DOHH2 (cell line): ENCODE data around the gene MEGF11.

Source experiments
- H3F3A ChIP-seq: fragments of 200-600 bp; sonication (generic), shearing (Covaris generic); 2 replicates; pipeline ENCODE4 v1.6.0; 2016; ENCODE audit warnings: antibody characterized with exemption, mild to moderate bottlenecking; ENCODE audit not compliant: control insufficient read depth, insufficient read depth
- H3K27ac ChIP-seq: fragments of 200-600 bp; sonication (generic); 2 replicates; pipeline ENCODE4 v1.5.1; 2014; ENCODE audit warnings: low read depth, mild to moderate bottlenecking, low read length, moderate library complexity
- H3K27me3 ChIP-seq: fragments of 200-600 bp; sonication (generic); 2 replicates; pipeline ENCODE4 v1.6.1; 2014; ENCODE audit warnings: mild to moderate bottlenecking, low read length, mixed read lengths; ENCODE audit not compliant: control insufficient read depth
- H3K36me3 ChIP-seq: fragments of 200-600 bp; sonication (generic); 2 replicates; pipeline ENCODE4 v1.6.1; 2014; ENCODE audit warnings: mild to moderate bottlenecking, low read length, moderate library complexity, mixed read lengths; ENCODE audit not compliant: control insufficient read depth
- H3K4me1 ChIP-seq: fragments of 200-600 bp; sonication (generic); 2 replicates; pipeline ENCODE4 v1.6.1; 2014; ENCODE audit warnings: mild to moderate bottlenecking, low read length, mixed read lengths; ENCODE audit not compliant: control insufficient read depth
- H3K4me2 ChIP-seq: fragments of 200-600 bp; sonication (generic); 2 replicates; pipeline ENCODE4 v1.6.0; 2014; ENCODE audit warnings: mild to moderate bottlenecking, low read length, moderate library complexity
- H3K4me3 ChIP-seq: fragments of 200-600 bp; sonication (generic); 2 replicates; pipeline ENCODE4 v1.5.1; 2014; ENCODE audit warnings: mild to moderate bottlenecking, low read length, mixed read lengths
- H3K79me2 ChIP-seq: fragments of 200-600 bp; sonication (generic); 2 replicates; pipeline ENCODE4 v1.6.1; 2014; ENCODE audit warnings: mild to moderate bottlenecking, low read length, mixed read lengths; ENCODE audit not compliant: control insufficient read depth
- H3K9me2 ChIP-seq: fragments of 200-600 bp; sonication (generic); replicated peaks from 2 replicates; pipeline ENCODE4 v1.6.1; 2014; ENCODE audit warnings: mild to moderate bottlenecking, low read length, mixed read lengths; ENCODE audit not compliant: control insufficient read depth
- H3K9me3 ChIP-seq: fragments of 200-600 bp; sonication (generic); 2 replicates; pipeline ENCODE4 v1.6.1; 2014; ENCODE audit warnings: antibody characterized with exemption, low read length, mixed read lengths; ENCODE audit not compliant: control insufficient read depth, insufficient read depth
- H4K20me1 ChIP-seq: fragments of 200-600 bp; sonication (generic); 2 replicates; pipeline ENCODE4 v1.6.0; 2014; ENCODE audit warnings: low read depth, mild to moderate bottlenecking, antibody characterized with exemption, low read length, moderate library complexity; ENCODE audit not compliant: control insufficient read depth, insufficient read depth
- EZH2phosphoT487 ChIP-seq: fragments of 200-600 bp; sonication (generic); IDR thresholded peaks from 2 replicates; pipeline ENCODE4 v1.6.1; 2017; ENCODE audit warnings: borderline replicate concordance, mild to moderate bottlenecking, antibody characterized with exemption, low read length, moderate library complexity, mixed read lengths
- TF ChIP-seq, protein P1 (sequence below): fragments of 200-600 bp; sonication (generic); IDR thresholded peaks from one replicate; pipeline ENCODE4 v1.5.1; 2014; ENCODE audit warnings: antibody characterized with exemption, mild to moderate bottlenecking, low read depth, low read length; ENCODE audit not compliant: poor library complexity, severe bottlenecking

The MEGF11 gene

GRCh38 chr15:65910341-65910740 is 343.2 kb downstream of the MEGF11 start:
- H3K4me3 ChIP-seq: no peak overlapping the region
- no peaks in the 10 kb centered on the region for H3K27me3 ChIP-seq
- no peak overlapping the region for H3K27ac ChIP-seq
- no peaks in the 10 kb centered on the region for H3K79me2 ChIP-seq
- peaks cover 66% of the 10 kb centered on the region for H3K36me3 ChIP-seq
- H3K4me2 ChIP-seq: no peak overlapping the region
- no peak for TF ChIP-seq EZH2phosphoT487
- TF ChIP-seq, protein P1, sequence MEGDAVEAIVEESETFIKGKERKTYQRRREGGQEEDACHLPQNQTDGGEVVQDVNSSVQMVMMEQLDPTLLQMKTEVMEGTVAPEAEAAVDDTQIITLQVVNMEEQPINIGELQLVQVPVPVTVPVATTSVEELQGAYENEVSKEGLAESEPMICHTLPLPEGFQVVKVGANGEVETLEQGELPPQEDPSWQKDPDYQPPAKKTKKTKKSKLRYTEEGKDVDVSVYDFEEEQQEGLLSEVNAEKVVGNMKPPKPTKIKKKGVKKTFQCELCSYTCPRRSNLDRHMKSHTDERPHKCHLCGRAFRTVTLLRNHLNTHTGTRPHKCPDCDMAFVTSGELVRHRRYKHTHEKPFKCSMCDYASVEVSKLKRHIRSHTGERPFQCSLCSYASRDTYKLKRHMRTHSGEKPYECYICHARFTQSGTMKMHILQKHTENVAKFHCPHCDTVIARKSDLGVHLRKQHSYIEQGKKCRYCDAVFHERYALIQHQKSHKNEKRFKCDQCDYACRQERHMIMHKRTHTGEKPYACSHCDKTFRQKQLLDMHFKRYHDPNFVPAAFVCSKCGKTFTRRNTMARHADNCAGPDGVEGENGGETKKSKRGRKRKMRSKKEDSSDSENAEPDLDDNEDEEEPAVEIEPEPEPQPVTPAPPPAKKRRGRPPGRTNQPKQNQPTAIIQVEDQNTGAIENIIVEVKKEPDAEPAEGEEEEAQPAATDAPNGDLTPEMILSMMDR: no peak
- H4K20me1 ChIP-seq: no peaks in the 10 kb centered on the region
- H3K9me3 ChIP-seq: no peaks in the 10 kb centered on the region
- H3K9me2 ChIP-seq: no peaks in the 10 kb centered on the region
- H3K4me1 ChIP-seq: no peaks in the 10 kb centered on the region; the same call in 1 of the 2 replicates
- no peaks in the 10 kb centered on the region for H3F3A ChIP-seq

DNA sequence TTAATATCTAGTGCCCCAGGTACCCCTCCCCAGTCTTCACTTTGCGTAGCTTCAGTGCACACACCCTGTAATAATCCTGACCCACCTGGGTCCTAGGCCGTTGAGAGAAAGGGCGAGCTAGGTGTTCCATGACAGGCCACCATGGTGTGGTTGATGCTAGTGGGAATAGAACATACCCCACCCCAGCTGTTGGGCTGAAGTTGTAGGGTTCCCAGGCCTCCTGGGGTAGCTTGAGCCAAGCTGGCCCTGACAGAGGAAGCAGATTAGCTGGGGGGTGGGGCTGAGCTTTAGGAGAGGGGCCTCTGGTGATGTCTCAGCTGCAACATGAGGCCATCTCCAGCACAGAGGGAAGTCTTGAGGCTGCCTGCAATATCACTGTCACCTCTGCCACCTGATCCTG is 343.7 kb downstream of the MEGF11 start:
- Histone ChIP-seq H3F3A (no peaks in the 10 kb centered on the region), H3K9me2 (no peaks in the 10 kb centered on the region), H3K79me2 (no peaks in the 10 kb centered on the region), H3K4me1 (no peaks in the 10 kb centered on the region), H4K20me1 (no peaks in the 10 kb centered on the region), H3K36me3 (peaks cover 67% of the 10 kb centered on the region), H3K4me2 (no peak overlapping the region), H3K27ac (no peak overlapping the region), H3K4me3 (no peak overlapping the region), H3K27me3 (no peaks in the 10 kb centered on the region), H3K9me3 (no peaks in the 10 kb centered on the region)
- TF ChIP-seq, protein P1: no peak
- TF ChIP-seq EZH2phosphoT487: no peak

DNA sequence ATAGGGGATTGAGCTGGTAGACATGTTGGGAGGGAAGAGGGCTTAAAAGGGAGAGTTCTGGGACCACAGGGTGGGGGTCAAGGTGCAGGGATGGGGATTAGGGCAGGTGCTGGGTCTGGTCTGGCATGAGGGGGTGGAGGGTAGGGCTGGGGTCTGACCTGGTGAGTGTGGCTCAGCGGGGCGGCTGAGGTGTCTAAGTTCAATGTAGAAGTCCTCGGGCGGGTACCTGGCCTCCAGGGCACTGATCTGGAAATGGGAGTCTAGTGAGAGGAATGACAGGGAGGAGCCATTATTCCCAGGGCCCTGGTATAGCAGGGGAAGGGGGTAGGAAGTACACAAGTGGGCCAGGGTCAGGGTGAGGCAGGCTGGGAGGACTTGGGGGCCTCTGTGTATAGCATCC is 344.7 kb downstream of the MEGF11 start:
- TF ChIP-seq EZH2phosphoT487: no peak
- TF ChIP-seq, protein P1: no peak
- peaks cover 2% of the 10 kb centered on the region; the same call in 1 of the 2 replicates for H3F3A ChIP-seq

DNA sequence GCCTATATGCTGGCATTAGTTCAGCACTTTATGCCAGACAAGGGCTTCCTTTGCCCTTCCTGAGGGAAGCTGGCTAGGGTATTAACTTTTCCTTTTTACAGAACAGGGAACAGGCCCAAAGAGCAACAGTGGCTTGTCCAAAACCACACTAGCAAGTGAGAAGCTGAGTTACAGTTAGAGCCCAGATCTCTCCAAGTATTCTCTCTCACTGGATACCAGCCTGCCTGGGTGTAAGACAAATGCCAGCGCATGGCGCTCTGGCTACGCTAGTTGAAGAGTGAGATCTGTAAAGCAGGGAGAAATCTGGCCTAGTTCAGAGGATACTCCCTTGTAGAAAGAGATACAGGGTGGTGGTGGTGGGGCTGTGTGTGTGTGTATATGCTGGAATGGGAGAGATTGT is 345.9 kb downstream of the MEGF11 start:
- H3K27me3 ChIP-seq: no peaks in the 10 kb centered on the region
- peaks cover 60% of the 10 kb centered on the region for H3K36me3 ChIP-seq
- H4K20me1 ChIP-seq: no peaks in the 10 kb centered on the region
- no peaks in the 10 kb centered on the region for H3K9me3 ChIP-seq
- no peak overlapping the region for H3K4me3 ChIP-seq
- no peak overlapping the region for H3K4me2 ChIP-seq
- H3F3A ChIP-seq: peaks cover 3% of the 10 kb centered on the region; the same call in 1 of the 2 replicates
- H3K27ac ChIP-seq: no peak overlapping the region
- TF ChIP-seq, protein P1: no peak
- no peak for TF ChIP-seq EZH2phosphoT487
- H3K4me1 ChIP-seq: peaks cover 11% of the 10 kb centered on the region
- H3K9me2 ChIP-seq: no peaks in the 10 kb centered on the region
- no peaks in the 10 kb centered on the region for H3K79me2 ChIP-seq

More for the DNA sequence above, 344.7 kb downstream of the MEGF11 start:
- peaks cover 67% of the 10 kb centered on the region for H3K36me3 ChIP-seq
- H4K20me1 ChIP-seq: no peaks in the 10 kb centered on the region
- H3K9me3 ChIP-seq: no peaks in the 10 kb centered on the region
- H3K4me1 ChIP-seq: peaks cover 4% of the 10 kb centered on the region; the same call in 1 of the 2 replicates
- H3K27me3 ChIP-seq: no peaks in the 10 kb centered on the region
- H3K79me2 ChIP-seq: no peaks in the 10 kb centered on the region
- H3K4me2 ChIP-seq: no peak overlapping the region
- H3K27ac ChIP-seq: no peak overlapping the region
- no peak overlapping the region for H3K4me3 ChIP-seq
- no peaks in the 10 kb centered on the region for H3K9me2 ChIP-seq
